Muscle layer of duodenum (tissue), 2 donors: ENCODE measurements around the gene KDM2B.
"Not testable (repeated sequence)": the region's sequence is repeated elsewhere in the genome, so short reads cannot be mapped to it uniquely, and the experiment has no call there.

Source experiments
- H3K27ac ChIP-seq: one replicate; pipeline ENCODE4 v1.7.0; 2013; ENCODE audit warnings: mild to moderate bottlenecking, low read length
- H3K27me3 ChIP-seq: one replicate; pipeline ENCODE4 v1.7.0; 2013; ENCODE audit warnings: low read depth, mild to moderate bottlenecking, control low read depth, low read length
- H3K36me3 ChIP-seq, 2 donors: one replicate each; pipeline ENCODE4 v1.7.0; 2013; ENCODE audit warnings: low read length in 2 of 2, control low read depth in 1 of 2, mild to moderate bottlenecking in 1 of 2; ENCODE audit not compliant: insufficient read depth in 2 of 2, control insufficient read depth in 1 of 2
- H3K4me1 ChIP-seq, 2 donors: one replicate each; pipeline ENCODE4 v1.7.0; 2013; ENCODE audit warnings: low read length in 2 of 2, mild to moderate bottlenecking in 2 of 2, control low read depth in 1 of 2, moderate library complexity in 1 of 2; ENCODE audit not compliant: insufficient read depth in 2 of 2, control insufficient read depth in 1 of 2
- H3K4me3 ChIP-seq, 2 donors: one replicate each; pipeline ENCODE4 v1.7.0; 2013; ENCODE audit warnings: low read length in 2 of 2, low read depth in 1 of 2, mild to moderate bottlenecking in 1 of 2
- H3K9me3 ChIP-seq, 2 donors: one replicate each; pipeline ENCODE4 v1.7.0; 2013; ENCODE audit warnings: low read length in 2 of 2, control low read depth in 1 of 2, mild to moderate bottlenecking in 1 of 2; ENCODE audit not compliant: control insufficient read depth in 1 of 2
- donor health status: healthy.

The KDM2B gene

DNA sequence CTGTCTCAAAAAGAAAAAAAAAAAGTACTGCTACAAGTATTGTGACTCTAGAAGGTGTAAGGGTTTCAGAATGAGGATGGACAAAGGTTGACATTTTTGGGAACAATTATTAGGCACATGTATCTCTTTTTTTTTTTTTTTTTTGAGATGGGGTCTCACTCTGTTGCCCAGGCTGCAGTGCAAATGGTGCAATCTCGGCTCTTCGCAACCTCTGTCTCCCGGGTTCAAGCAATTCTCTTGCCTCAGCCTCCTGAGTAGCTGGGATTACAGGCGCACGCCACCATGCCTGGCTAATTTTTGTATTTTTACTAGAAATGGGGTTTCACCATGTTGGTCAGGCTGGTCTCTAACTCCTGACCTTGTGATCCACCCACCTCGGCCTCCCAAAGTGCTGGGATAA, 195.9 kb downstream of the KDM2B start:
- not testable (repeated sequence) for H3K9me3 ChIP-seq, H3K27ac ChIP-seq, H3K4me1 ChIP-seq, H3K4me3 ChIP-seq, H3K27me3 ChIP-seq, H3K36me3 ChIP-seq

- H3K36me3 ChIP-seq: no peaks in the 10 kb centered on the region
- H3K4me3 ChIP-seq: no peak overlapping the region
- no peaks in the 10 kb centered on the region for H3K27me3 ChIP-seq
- H3K27ac ChIP-seq: no peak overlapping the region
- H3K4me1 ChIP-seq: no peaks in the 10 kb centered on the region
- no peaks in the 10 kb centered on the region for H3K9me3 ChIP-seq
Observed at GRCh38 chr12:121383601-121384021, 197.2 kb downstream of the KDM2B start.

GRCh38 chr12:121379945-121380344, 200.9 kb downstream of the KDM2B start:
- Histone ChIP-seq H3K36me3 (no peaks in the 10 kb centered on the region), H3K4me1 (no peaks in the 10 kb centered on the region)

More at GRCh38 chr12:121379945-121380344, 200.9 kb downstream of the KDM2B start:
- Histone ChIP-seq H3K9me3 (no peaks in the 10 kb centered on the region), H3K27me3 (no peaks in the 10 kb centered on the region), H3K27ac (no peak overlapping the region), H3K4me3 (no peak overlapping the region)
